ENCODE measurements around the gene ZNF652.

DNA sequence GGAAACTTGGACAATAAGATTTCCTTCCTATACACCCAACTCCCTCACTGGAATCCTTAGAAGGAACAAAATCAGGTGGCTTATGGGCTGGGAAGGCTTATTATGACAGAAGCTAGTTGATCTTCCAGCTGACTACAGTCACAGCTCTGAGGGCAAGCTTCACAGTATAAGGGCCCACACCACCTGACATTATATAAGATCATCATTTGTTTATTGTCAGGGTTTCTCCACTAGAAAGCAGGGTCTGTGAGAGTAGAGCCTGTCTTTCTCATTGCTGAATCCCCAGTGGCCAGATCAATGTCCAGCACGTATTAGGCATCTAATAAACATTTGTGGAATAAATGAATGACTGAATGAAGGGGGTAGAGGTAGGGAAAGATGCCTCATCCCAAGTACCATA is 73.7 kb downstream of the ZNF652 start:
- TF ChIP-seq, protein P1, sequence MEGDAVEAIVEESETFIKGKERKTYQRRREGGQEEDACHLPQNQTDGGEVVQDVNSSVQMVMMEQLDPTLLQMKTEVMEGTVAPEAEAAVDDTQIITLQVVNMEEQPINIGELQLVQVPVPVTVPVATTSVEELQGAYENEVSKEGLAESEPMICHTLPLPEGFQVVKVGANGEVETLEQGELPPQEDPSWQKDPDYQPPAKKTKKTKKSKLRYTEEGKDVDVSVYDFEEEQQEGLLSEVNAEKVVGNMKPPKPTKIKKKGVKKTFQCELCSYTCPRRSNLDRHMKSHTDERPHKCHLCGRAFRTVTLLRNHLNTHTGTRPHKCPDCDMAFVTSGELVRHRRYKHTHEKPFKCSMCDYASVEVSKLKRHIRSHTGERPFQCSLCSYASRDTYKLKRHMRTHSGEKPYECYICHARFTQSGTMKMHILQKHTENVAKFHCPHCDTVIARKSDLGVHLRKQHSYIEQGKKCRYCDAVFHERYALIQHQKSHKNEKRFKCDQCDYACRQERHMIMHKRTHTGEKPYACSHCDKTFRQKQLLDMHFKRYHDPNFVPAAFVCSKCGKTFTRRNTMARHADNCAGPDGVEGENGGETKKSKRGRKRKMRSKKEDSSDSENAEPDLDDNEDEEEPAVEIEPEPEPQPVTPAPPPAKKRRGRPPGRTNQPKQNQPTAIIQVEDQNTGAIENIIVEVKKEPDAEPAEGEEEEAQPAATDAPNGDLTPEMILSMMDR (IDR thresholded peaks at IDR 0.05; ENCODE audit: low read length), result no peak
- TF ChIP-seq EZH2 (optimal IDR thresholded peaks at IDR 0.05; ENCODE audit: low read depth, low read length), result no peak
- TF ChIP-seq EZH2phosphoT487 (IDR thresholded peaks at IDR 0.05; ENCODE audit: low read length), result no peak
